HCT116 (cell line): ENCODE results near the gene JUN. TPM values are rescaled to one million over a fixed set of nuclear protein-coding genes. Genes with fewer than 3 reads are reported as not detected.

Experiments
- ATAC-seq: fragments of 200-7000 bp; cut with Tn5 transposase; 2 replicates; pipeline ENCODE4 v1.9.1; 2020; ENCODE audit warnings: mild to moderate bottlenecking, moderate library complexity
- BruUV-seq: library from RNA; stranded (reverse); fragments of 400-500 nt; replicated peaks from 2 replicates; lab custom pipeline; 2021; lab: Mats Ljungman, UMichigan
- CTCF ChIA-PET: fragments of 300-600 bp; sonication (Branson Sonifier 250); formaldehyde crosslinking; loops from one replicate; lab custom pipeline; 2021; ENCODE audit warnings: antibody characterized with exemption; lab: Charles Lee
- POLR2A ChIA-PET: fragments of 300-600, 350-600 bp; sonication (Branson Sonifier 250); formaldehyde crosslinking; loops from one replicate; lab custom pipeline; 2021; ENCODE audit warnings: antibody characterized with exemption; lab: Charles Lee
- RAD21 ChIA-PET, 2 experiments: fragments of 300-600 bp; sonication (Branson Sonifier 250); formaldehyde crosslinking; loops; one replicate each; lab custom pipeline; 2023; ENCODE audit warnings: low total read pairs in 2 of 2; ENCODE audit not compliant: uncharacterized antibody in 2 of 2, unreplicated experiment in 2 of 2, low non-redundant PET in 1 of 2; lab: Charles Lee
- DNase-seq: peaks from one replicate; pipeline ENCODE4 v3.0.0-alpha.2; 2010; ENCODE audit warnings: low read depth, low spot score
- H2AFZ ChIP-seq: fragments of 200-600 bp; shearing (Covaris generic), sonication (generic); 2 replicates; pipeline ENCODE4 v1.6.1; 2017; ENCODE audit warnings: low read depth, mixed run types, mixed read lengths, antibody characterized with exemption, low read length; ENCODE audit not compliant: poor library complexity, severe bottlenecking
- H3K27ac ChIP-seq: 2 replicates; pipeline ENCODE4 v1.5.1; 2012; ENCODE audit warnings: low read depth, low read length
- H3K27me3 ChIP-seq: fragments of 200-600 bp; sonication (generic); 2 replicates; pipeline ENCODE4 v1.6.1; 2016; ENCODE audit warnings: mixed run types, low read length, mixed read lengths; ENCODE audit not compliant: insufficient read depth
- H3K36me3 ChIP-seq, 2 experiments: fragments of 200-500 bp in 1 of 2; fragments of 200-600 bp in 1 of 2; sonication (Bioruptor generic) in 1 of 2; sonication (generic) in 1 of 2; 2 replicates each; pipeline versions ENCODE4 v1.5.1 to v1.6.1; 2014 to 2016; ENCODE audit warnings: low read length in 2 of 2, inconsistent platforms in 1 of 2, mixed read lengths in 1 of 2, mixed run types in 1 of 2; ENCODE audit not compliant: insufficient read depth in 2 of 2, control insufficient read depth in 1 of 2
- H3K4me1 ChIP-seq, 2 experiments: fragments of 200-600 bp in 1 of 2; sonication (generic) in 1 of 2; 2 replicates each; pipeline versions ENCODE4 v1.5.1 to v1.6.1; 2012 to 2017; ENCODE audit warnings: low read length in 2 of 2, inconsistent platforms in 1 of 2, mild to moderate bottlenecking in 1 of 2, mixed read lengths in 1 of 2, mixed run types in 1 of 2, moderate library complexity in 1 of 2; ENCODE audit not compliant: insufficient read depth in 2 of 2, control insufficient read depth in 1 of 2
- H3K4me2 ChIP-seq: fragments of 200-600 bp; sonication (generic); 2 replicates; pipeline ENCODE4 v1.6.1; 2017; ENCODE audit warnings: mixed run types, low read length, mixed read lengths
- H3K4me3 ChIP-seq, 2 experiments: fragments of 200-600 bp in 1 of 2; sonication (generic) in 1 of 2; replicated peaks in 1 of 2; 2 replicates each; pipeline ENCODE4 v1.5.1; 2011 to 2016; ENCODE audit warnings: low read length in 2 of 2, control low read depth in 1 of 2, low read depth in 1 of 2, mild to moderate bottlenecking in 1 of 2, mixed read lengths in 1 of 2, mixed run types in 1 of 2
- H3K79me2 ChIP-seq: fragments of 200-600 bp; sonication (generic); 2 replicates; pipeline ENCODE4 v1.6.1; 2017; ENCODE audit warnings: mild to moderate bottlenecking, mixed run types, low read length, moderate library complexity, mixed read lengths; ENCODE audit not compliant: insufficient read depth
- H3K9ac ChIP-seq: fragments of 200-600 bp; sonication (generic); 2 replicates; pipeline ENCODE4 v1.6.1; 2016; ENCODE audit warnings: low read length, mixed read lengths
- H3K9me2 ChIP-seq: fragments of 200-600 bp; sonication (generic), shearing (Covaris generic); 2 replicates; pipeline ENCODE4 v1.6.1; 2017; ENCODE audit warnings: mixed run types, mild to moderate bottlenecking, moderate library complexity; ENCODE audit not compliant: insufficient read depth
- H3K9me3 ChIP-seq, 2 experiments: fragments of 200-500 bp in 1 of 2; fragments of 200-600 bp in 1 of 2; sonication (Bioruptor generic) in 1 of 2; sonication (generic) in 1 of 2; 2 replicates each; pipeline ENCODE4 v1.6.1; 2014 to 2017; ENCODE audit warnings: low read length in 2 of 2, mixed read lengths in 2 of 2, inconsistent platforms in 1 of 2, low read depth in 1 of 2, mild to moderate bottlenecking in 1 of 2, mixed run types in 1 of 2, moderate library complexity in 1 of 2; ENCODE audit not compliant: control insufficient read depth in 1 of 2, insufficient read depth in 1 of 2
- H4K20me1 ChIP-seq: fragments of 200-600 bp; sonication (generic), shearing (Covaris generic); 2 replicates; pipeline ENCODE4 v1.6.1; 2017; ENCODE audit warnings: mixed run types, mild to moderate bottlenecking, moderate library complexity; ENCODE audit not compliant: insufficient read depth
- CEBPB ChIP-seq: IDR thresholded peaks from 2 replicates; pipeline ENCODE4 v1.6.1; 2012; ENCODE audit warnings: low read depth
- EGR1 ChIP-seq: IDR thresholded peaks from 2 replicates; pipeline ENCODE4 v1.6.1; 2012; ENCODE audit warnings: low read depth
- ELF1 ChIP-seq: IDR thresholded peaks from 2 replicates; pipeline ENCODE4 v1.6.1; 2012; ENCODE audit warnings: low read depth, borderline replicate concordance
- EZH2 ChIP-seq: fragments of 200-600 bp; sonication (generic); IDR thresholded peaks from 2 replicates; pipeline ENCODE4 v1.6.1; 2017; ENCODE audit warnings: antibody characterized with exemption, mixed run types
- EZH2phosphoT487 ChIP-seq: fragments of 200-600 bp; IDR thresholded peaks from 2 replicates; pipeline ENCODE4 v1.6.1; 2018; ENCODE audit warnings: antibody characterized with exemption, borderline replicate concordance
- JUND ChIP-seq: IDR thresholded peaks from 2 replicates; pipeline ENCODE4 v1.6.1; 2012
- POLR2A ChIP-seq: IDR thresholded peaks from 2 replicates; pipeline ENCODE4 v1.7.0; 2011; ENCODE audit warnings: borderline replicate concordance; ENCODE audit not compliant: insufficient read depth, insufficient read length; ENCODE audit errors: extremely low read depth
- POLR2AphosphoS5 ChIP-seq: IDR thresholded peaks from 2 replicates; pipeline ENCODE4 v1.6.1; 2011; ENCODE audit warnings: mild to moderate bottlenecking, low read depth, low read length, moderate library complexity
- RAD21 ChIP-seq: IDR thresholded peaks from 2 replicates; pipeline ENCODE4 v1.6.1; 2012; ENCODE audit warnings: low read depth, mild to moderate bottlenecking
- SIN3A ChIP-seq: IDR thresholded peaks from 2 replicates; pipeline ENCODE4 v1.6.1; 2012; ENCODE audit warnings: low read depth
- SP1 ChIP-seq: IDR thresholded peaks from 2 replicates; pipeline ENCODE4 v1.6.1; 2012; ENCODE audit warnings: low read depth
- SRF ChIP-seq: IDR thresholded peaks from 2 replicates; pipeline ENCODE4 v1.6.1; 2012; ENCODE audit warnings: low read depth
- TCF7L2 ChIP-seq: IDR thresholded peaks from 2 replicates; pipeline ENCODE4 v1.7.0; 2011; ENCODE audit warnings: borderline replicate concordance, inconsistent platforms; ENCODE audit not compliant: insufficient read depth, insufficient read length; ENCODE audit errors: extremely low read depth
- YY1 ChIP-seq: IDR thresholded peaks from 2 replicates; pipeline ENCODE4 v1.6.1; 2011; ENCODE audit warnings: low read length, low read depth, moderate library complexity, mild to moderate bottlenecking; ENCODE audit not compliant: insufficient replicate concordance; ENCODE audit errors: extremely low read depth
- ZFX ChIP-seq: fragments of 450-650 bp; IDR thresholded peaks from 2 replicates; pipeline ENCODE4 v1.6.1; 2017
- ZNF274 ChIP-seq: fragments of 200-500 bp; sonication (Bioruptor generic); IDR thresholded peaks from 2 replicates; pipeline ENCODE4 v1.6.1; 2014; ENCODE audit warnings: mild to moderate bottlenecking, low read depth, low read length, inconsistent platforms
- intact Hi-C: fragments of 100-400 bp; cut with micrococcal nuclease; formaldehyde crosslinking; loops from 2 replicates; pipeline ENCODE4 v1.10.0; 2022
- total RNA-seq: library from RNA; stranded (reverse); gene quantifications from one replicate; pipeline ENCODE4 v1.2.1, GENCODE V29; 2021; ENCODE audit not compliant: unreplicated experiment
- TF ChIP-seq, protein P1 (sequence below): IDR thresholded peaks from 2 replicates; pipeline ENCODE4 v1.6.1; 2012
- TF ChIP-seq, protein P2 (sequence below): IDR thresholded peaks from 2 replicates; pipeline ENCODE4 v1.6.1; 2012
- TF ChIP-seq, protein P3 (sequence below), 3 experiments: fragments of 200-600 bp in 1 of 3; sonication (generic) in 1 of 3; IDR thresholded peaks in 2 of 3; conservative IDR thresholded peaks in 1 of 3; 2 replicates each; pipeline ENCODE4 v1.5.1; 2012 to 2017; ENCODE audit warnings: low read depth in 2 of 3, low read length in 2 of 3, antibody characterized with exemption in 1 of 3, borderline replicate concordance in 1 of 3, control low read depth in 1 of 3, mild to moderate bottlenecking in 1 of 3, mixed read lengths in 1 of 3, mixed run types in 1 of 3, moderate library complexity in 1 of 3; ENCODE audit not compliant: insufficient read depth in 1 of 3
- TF ChIP-seq, protein P4 (sequence below): IDR thresholded peaks from 2 replicates; pipeline ENCODE4 v1.6.1; 2011; ENCODE audit warnings: mild to moderate bottlenecking, low read length, moderate library complexity; ENCODE audit not compliant: insufficient replicate concordance; ENCODE audit errors: extremely low read depth

The JUN gene
- total RNA-seq, 1 experiment from 2014 or later: 18.7 TPM

DNA sequence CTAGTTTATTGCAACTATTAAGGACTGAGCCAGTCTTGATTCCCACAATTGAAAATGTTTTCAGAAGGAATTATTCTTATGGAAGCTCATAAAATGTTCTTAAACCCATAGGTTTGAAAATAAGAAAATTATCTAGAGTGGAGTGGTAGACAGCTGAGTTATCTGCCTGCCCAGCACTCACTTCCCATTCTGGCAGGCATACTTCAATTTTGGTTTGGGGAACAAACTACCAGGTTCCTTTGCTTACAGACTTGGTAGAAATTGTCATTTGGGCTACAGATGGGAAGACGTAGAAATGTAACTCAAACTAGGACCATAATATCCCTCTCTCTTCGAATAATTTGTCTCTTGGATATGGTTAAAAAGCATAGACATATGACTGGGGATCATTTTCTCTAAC lies 18.4 kb downstream of the JUN start (continued):
- TF ChIP-seq, protein P1, sequence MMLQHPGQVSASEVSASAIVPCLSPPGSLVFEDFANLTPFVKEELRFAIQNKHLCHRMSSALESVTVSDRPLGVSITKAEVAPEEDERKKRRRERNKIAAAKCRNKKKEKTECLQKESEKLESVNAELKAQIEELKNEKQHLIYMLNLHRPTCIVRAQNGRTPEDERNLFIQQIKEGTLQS: no peak
- TF ChIP-seq TCF7L2 (no peak), SIN3A (no peak)

DNA sequence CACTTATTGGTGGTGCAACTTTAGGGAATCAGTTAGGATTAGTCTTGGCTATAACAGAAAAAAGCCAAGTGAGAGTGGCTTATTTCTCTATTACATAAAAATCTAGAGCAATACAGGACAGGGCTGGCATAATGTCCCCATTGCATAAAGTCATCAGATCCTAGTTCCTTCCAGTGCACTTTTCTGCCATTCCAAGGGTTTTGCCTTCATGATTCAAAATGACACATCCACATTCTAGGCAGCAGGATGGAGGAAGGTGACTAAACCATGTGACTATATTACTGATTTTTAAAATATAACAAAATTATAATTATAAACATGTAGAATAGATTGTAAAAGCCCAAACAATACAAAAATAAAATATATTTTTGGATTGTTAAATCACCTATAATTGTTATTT lies 18.8 kb downstream of the JUN start:
- no peaks in the 10 kb centered on the region for H3K9me3 ChIP-seq
- ATAC-seq (no peak), DNase-seq (no peak)
- intact Hi-C loops: no loop called here
- no peaks in the 10 kb centered on the region for H3K27me3 ChIP-seq
- no peak overlapping the region for H3K27ac ChIP-seq
- ChIA-PET RAD21 (no interaction called here), POLR2A (no interaction called here), CTCF (no interaction called here)
- H3K4me3 ChIP-seq: no peak overlapping the region
- no peaks in the 10 kb centered on the region for H3K9me2 ChIP-seq
- H3K79me2 ChIP-seq: no peaks in the 10 kb centered on the region
- no peaks in the 10 kb centered on the region for H4K20me1 ChIP-seq
- H3K4me2 ChIP-seq: no peak overlapping the region
- peaks cover 0 to 9% of the 10 kb centered on the region in 2 experiments; a peak in 1 of 4 replicates for H3K4me1 ChIP-seq
- no peak overlapping the region for H2AFZ ChIP-seq
- BruUV-seq: no TSS peak
- TF ChIP-seq, protein P2, sequence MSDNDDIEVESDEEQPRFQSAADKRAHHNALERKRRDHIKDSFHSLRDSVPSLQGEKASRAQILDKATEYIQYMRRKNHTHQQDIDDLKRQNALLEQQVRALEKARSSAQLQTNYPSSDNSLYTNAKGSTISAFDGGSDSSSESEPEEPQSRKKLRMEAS: no peak
- TF ChIP-seq TCF7L2: no peak
- no peak for TF ChIP-seq EGR1
- TF ChIP-seq SP1: no peak
- TF ChIP-seq, protein P1: no peak
- TF ChIP-seq, protein P3, sequence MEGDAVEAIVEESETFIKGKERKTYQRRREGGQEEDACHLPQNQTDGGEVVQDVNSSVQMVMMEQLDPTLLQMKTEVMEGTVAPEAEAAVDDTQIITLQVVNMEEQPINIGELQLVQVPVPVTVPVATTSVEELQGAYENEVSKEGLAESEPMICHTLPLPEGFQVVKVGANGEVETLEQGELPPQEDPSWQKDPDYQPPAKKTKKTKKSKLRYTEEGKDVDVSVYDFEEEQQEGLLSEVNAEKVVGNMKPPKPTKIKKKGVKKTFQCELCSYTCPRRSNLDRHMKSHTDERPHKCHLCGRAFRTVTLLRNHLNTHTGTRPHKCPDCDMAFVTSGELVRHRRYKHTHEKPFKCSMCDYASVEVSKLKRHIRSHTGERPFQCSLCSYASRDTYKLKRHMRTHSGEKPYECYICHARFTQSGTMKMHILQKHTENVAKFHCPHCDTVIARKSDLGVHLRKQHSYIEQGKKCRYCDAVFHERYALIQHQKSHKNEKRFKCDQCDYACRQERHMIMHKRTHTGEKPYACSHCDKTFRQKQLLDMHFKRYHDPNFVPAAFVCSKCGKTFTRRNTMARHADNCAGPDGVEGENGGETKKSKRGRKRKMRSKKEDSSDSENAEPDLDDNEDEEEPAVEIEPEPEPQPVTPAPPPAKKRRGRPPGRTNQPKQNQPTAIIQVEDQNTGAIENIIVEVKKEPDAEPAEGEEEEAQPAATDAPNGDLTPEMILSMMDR (IDR thresholded peaks at IDR 0.05 in 2 of 3, conservative IDR thresholded peaks at IDR 0.05 in 1 of 3; ENCODE audit: borderline replicate concordance in 1 of 3, insufficient read depth in 1 of 3, low read depth in 2 of 3, low read length in 2 of 3): no peak
- TF ChIP-seq SRF: no peak
- no peak for TF ChIP-seq ZFX
- no peak for TF ChIP-seq POLR2A
- no peak for TF ChIP-seq SIN3A
- TF ChIP-seq ZNF274: no peak
- no peak for TF ChIP-seq ELF1
- TF ChIP-seq EZH2: no peak
- no peak for TF ChIP-seq YY1
- no peak for TF ChIP-seq CEBPB
- TF ChIP-seq, protein P4, sequence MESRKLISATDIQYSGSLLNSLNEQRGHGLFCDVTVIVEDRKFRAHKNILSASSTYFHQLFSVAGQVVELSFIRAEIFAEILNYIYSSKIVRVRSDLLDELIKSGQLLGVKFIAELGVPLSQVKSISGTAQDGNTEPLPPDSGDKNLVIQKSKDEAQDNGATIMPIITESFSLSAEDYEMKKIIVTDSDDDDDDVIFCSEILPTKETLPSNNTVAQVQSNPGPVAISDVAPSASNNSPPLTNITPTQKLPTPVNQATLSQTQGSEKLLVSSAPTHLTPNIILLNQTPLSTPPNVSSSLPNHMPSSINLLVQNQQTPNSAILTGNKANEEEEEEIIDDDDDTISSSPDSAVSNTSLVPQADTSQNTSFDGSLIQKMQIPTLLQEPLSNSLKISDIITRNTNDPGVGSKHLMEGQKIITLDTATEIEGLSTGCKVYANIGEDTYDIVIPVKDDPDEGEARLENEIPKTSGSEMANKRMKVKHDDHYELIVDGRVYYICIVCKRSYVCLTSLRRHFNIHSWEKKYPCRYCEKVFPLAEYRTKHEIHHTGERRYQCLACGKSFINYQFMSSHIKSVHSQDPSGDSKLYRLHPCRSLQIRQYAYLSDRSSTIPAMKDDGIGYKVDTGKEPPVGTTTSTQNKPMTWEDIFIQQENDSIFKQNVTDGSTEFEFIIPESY: no peak
- no peak for TF ChIP-seq EZH2phosphoT487
- TF ChIP-seq RAD21: no peak
- TF ChIP-seq POLR2AphosphoS5: no peak
- TF ChIP-seq JUND: no peak
- TF ChIP-seq, all 23 proteins: peak for 0
- no peaks in the 10 kb centered on the region for H3K36me3 ChIP-seq
- H3K9ac ChIP-seq: no peak overlapping the region
